ENCODE measurements around the gene PDIA3. TPM values are rescaled to one million over a fixed set of nuclear protein-coding genes. Genes with fewer than 3 reads are reported as not detected.

PDIA3 gene
- total and polyA plus RNA-seq, 2 of the 13 experiments (the other 11 are each of a cell fraction or from before 2014, with no cell fraction given) = 238 to 433 TPM

- TF ChIP-seq KMT2B (CRISPR knock-in tag; IDR thresholded peaks at IDR 0.05) (no peak), WIZ (CRISPR knock-in tag; IDR thresholded peaks at IDR 0.05) (no peak), SRF (IDR thresholded peaks at IDR 0.05; ENCODE audit: low read depth, low read length) (no peak), AKAP8 (CRISPR knock-in tag; IDR thresholded peaks at IDR 0.05) (no peak), ZNF614 (CRISPR knock-in tag; IDR thresholded peaks at IDR 0.05; ENCODE audit: borderline replicate concordance) (no peak), KAT8 (CRISPR knock-in tag; IDR thresholded peaks at IDR 0.05) (no peak), HOXA7 (CRISPR knock-in tag; IDR thresholded peaks at IDR 0.05) (no peak), CREM (IDR thresholded peaks at IDR 0.05) (no peak), CREM (CRISPR knock-in tag; IDR thresholded peaks at IDR 0.05) (no peak), ZNF564 (CRISPR knock-in tag; IDR thresholded peaks at IDR 0.05) (no peak), CSRNP2 (CRISPR knock-in tag; conservative IDR thresholded peaks at IDR 0.05; ENCODE audit: low read depth) (no peak), ZNF335 (CRISPR knock-in tag; IDR thresholded peaks at IDR 0.05) (no peak), ZNF496 (CRISPR knock-in tag; IDR thresholded peaks at IDR 0.05; ENCODE audit: insufficient replicate concordance) (no peak), NR0B2 (CRISPR knock-in tag; IDR thresholded peaks at IDR 0.05) (no peak)
- TF ChIP-seq, protein P1, sequence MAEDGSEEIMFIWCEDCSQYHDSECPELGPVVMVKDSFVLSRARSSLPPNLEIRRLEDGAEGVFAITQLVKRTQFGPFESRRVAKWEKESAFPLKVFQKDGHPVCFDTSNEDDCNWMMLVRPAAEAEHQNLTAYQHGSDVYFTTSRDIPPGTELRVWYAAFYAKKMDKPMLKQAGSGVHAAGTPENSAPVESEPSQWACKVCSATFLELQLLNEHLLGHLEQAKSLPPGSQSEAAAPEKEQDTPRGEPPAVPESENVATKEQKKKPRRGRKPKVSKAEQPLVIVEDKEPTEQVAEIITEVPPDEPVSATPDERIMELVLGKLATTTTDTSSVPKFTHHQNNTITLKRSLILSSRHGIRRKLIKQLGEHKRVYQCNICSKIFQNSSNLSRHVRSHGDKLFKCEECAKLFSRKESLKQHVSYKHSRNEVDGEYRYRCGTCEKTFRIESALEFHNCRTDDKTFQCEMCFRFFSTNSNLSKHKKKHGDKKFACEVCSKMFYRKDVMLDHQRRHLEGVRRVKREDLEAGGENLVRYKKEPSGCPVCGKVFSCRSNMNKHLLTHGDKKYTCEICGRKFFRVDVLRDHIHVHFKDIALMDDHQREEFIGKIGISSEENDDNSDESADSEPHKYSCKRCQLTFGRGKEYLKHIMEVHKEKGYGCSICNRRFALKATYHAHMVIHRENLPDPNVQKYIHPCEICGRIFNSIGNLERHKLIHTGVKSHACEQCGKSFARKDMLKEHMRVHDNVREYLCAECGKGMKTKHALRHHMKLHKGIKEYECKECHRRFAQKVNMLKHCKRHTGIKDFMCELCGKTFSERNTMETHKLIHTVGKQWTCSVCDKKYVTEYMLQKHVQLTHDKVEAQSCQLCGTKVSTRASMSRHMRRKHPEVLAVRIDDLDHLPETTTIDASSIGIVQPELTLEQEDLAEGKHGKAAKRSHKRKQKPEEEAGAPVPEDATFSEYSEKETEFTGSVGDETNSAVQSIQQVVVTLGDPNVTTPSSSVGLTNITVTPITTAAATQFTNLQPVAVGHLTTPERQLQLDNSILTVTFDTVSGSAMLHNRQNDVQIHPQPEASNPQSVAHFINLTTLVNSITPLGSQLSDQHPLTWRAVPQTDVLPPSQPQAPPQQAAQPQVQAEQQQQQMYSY (CRISPR knock-in tag; IDR thresholded peaks at IDR 0.05) = no peak
- TF ChIP-seq, protein P2, sequence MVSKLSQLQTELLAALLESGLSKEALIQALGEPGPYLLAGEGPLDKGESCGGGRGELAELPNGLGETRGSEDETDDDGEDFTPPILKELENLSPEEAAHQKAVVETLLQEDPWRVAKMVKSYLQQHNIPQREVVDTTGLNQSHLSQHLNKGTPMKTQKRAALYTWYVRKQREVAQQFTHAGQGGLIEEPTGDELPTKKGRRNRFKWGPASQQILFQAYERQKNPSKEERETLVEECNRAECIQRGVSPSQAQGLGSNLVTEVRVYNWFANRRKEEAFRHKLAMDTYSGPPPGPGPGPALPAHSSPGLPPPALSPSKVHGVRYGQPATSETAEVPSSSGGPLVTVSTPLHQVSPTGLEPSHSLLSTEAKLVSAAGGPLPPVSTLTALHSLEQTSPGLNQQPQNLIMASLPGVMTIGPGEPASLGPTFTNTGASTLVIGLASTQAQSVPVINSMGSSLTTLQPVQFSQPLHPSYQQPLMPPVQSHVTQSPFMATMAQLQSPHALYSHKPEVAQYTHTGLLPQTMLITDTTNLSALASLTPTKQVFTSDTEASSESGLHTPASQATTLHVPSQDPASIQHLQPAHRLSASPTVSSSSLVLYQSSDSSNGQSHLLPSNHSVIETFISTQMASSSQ (IDR thresholded peaks at IDR 0.05; ENCODE audit: low read depth) = no peak
- TF ChIP-seq, protein P2 (CRISPR knock-in tag; IDR thresholded peaks at IDR 0.05; ENCODE audit: borderline replicate concordance) = peak; percentile 23; the same call in 1 of the 2 replicates
These were observed 31.2 kb downstream of the PDIA3 start (continued) for GRCh38 chr15:43777267-43777914.

Measured in HepG2 (cell line).